ENCODE results near the gene LHX3. TPM values are rescaled to one million over a fixed set of nuclear protein-coding genes. Genes with fewer than 3 reads are reported as not detected.
A peak's percentile ranks its signal among the peaks of the same experiment; 100 is the strongest.

Gene LHX3
- total RNA-seq, 1 experiment from 2014 or later, result not detected

- in situ Hi-C loops (cut with HindIII; ENCODE audit: low sequenced_read_pairs), result no loop called here
- no peak for DNase-seq (ENCODE audit: low spot score)
Observed at GRCh38 chr9:136230365-136230764, 25.4 kb upstream of the LHX3 start.

GRCh38 chr9:136229096-136230065 lies 24.5 kb upstream of the LHX3 start:
- peak; percentile 46 for DNase-seq (ENCODE audit: low spot score)
- in situ Hi-C loops (cut with HindIII; ENCODE audit: low sequenced_read_pairs), result no loop called here

GRCh38 chr9:136228107-136228875 lies 23.4 kb upstream of the LHX3 start:
- in situ Hi-C loops (cut with HindIII; ENCODE audit: low sequenced_read_pairs), result no loop called here

GRCh38 chr9:136226680-136227407 lies 21.9 kb upstream of the LHX3 start:
- no peak for DNase-seq (ENCODE audit: low spot score)
- in situ Hi-C loops (cut with HindIII; ENCODE audit: low sequenced_read_pairs), result no loop called here

More at GRCh38 chr9:136228107-136228875, 23.4 kb upstream of the LHX3 start:
- peak; percentile 64 for DNase-seq (ENCODE audit: low spot score)

DNA sequence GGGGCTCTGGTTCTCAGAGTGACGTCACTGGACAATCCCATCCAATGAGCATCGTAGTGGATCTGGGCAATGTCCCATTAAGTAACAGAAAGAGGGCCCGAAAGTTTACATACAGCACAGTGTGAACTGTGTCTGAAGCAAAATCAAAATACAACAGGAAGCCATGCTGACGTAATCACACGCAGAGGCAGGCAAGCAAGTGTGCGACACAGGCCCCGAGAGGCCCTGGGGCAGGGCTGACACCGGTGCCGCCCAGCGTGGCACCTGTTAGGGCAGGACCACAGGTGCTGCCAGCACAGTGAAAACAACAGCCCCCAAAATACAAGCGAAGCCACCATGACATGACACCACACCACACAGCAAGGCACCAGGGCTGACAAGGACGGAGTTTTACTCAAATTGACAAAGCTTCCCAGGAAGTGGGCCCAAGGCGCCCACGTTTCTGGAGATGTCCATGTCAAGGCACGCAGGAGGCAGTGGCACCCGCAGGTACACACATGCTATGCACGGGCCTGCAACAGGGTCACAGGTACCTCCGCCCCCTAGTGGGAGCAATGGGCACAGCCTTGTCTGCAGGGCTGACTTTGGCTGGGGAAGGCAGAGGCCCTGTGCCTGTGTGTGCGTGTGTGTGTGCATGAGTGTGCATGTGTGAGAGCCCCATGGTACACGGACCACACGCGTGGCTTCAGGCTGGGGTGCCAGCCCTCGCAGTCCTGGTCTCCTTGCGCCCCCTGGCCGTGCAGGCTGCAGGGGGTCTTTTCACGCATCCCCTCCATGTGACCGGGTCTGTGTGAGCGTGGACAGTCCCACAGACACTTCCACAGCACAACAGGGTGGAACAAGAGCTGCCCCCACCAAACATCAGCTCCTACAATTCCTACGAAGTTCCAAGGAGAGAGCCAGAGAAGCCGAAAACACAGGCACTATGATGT lies 21.1 kb upstream of the LHX3 start:
- in situ Hi-C loops (cut with HindIII; ENCODE audit: low sequenced_read_pairs), result no loop called here
- DNase-seq (ENCODE audit: low spot score), result peak; percentile 61

DNA sequence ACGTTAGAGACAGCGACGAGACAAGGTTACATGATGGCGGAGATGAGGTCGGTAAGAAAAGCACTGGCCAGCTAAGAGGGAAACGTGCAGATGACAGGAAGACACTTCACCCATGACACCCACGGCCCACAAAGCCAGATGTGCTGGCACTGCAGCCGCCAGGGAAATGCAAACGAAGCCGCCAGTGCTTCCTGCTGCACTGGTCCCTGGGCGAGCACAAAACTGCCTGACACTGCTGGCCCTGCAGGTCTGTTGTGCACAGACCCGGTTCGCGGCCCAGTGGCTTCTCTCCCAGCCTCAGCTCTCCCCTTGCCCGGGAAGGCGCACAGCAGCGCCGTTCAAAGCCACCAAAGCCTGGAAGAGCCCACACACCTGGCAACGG lies 20.4 kb upstream of the LHX3 start:
- in situ Hi-C loops (cut with HindIII; ENCODE audit: low sequenced_read_pairs), result no loop called here
- no peak for DNase-seq (ENCODE audit: low spot score)

GRCh38 chr9:136223871-136224640 lies 19.1 kb upstream of the LHX3 start:
- in situ Hi-C loops (cut with HindIII; ENCODE audit: low sequenced_read_pairs), result no loop called here
- no peak for DNase-seq (ENCODE audit: low spot score)

- DNase-seq (ENCODE audit: low spot score), result no peak
- in situ Hi-C loops (cut with HindIII; ENCODE audit: low sequenced_read_pairs), result no loop called here
Observed at GRCh38 chr9:136222906-136223285, 18.0 kb upstream of the LHX3 start.

- in situ Hi-C loops (cut with HindIII; ENCODE audit: low sequenced_read_pairs), result no loop called here
- no peak for DNase-seq (ENCODE audit: low spot score)
Observed at GRCh38 chr9:136222166-136222905, 17.4 kb upstream of the LHX3 start.

- DNase-seq (ENCODE audit: low spot score), result no peak
Observed at GRCh38 chr9:136220017-136220729, 15.2 kb upstream of the LHX3 start.

GRCh38 chr9:136219276-136219675 lies 14.3 kb upstream of the LHX3 start:
- in situ Hi-C loops (cut with HindIII; ENCODE audit: low sequenced_read_pairs), result no loop called here
- DNase-seq (ENCODE audit: low spot score), result no peak

More at GRCh38 chr9:136220017-136220729, 15.2 kb upstream of the LHX3 start:
- in situ Hi-C loops (cut with HindIII; ENCODE audit: low sequenced_read_pairs), result no loop called here

GRCh38 chr9:136218673-136219072 lies 13.7 kb upstream of the LHX3 start:
- in situ Hi-C loops (cut with HindIII; ENCODE audit: low sequenced_read_pairs), result no loop called here
- no peak for DNase-seq (ENCODE audit: low spot score)

GRCh38 chr9:136218271-136218670 lies 13.3 kb upstream of the LHX3 start:
- no peak for DNase-seq (ENCODE audit: low spot score)
- in situ Hi-C loops (cut with HindIII; ENCODE audit: low sequenced_read_pairs), result no loop called here

DNA sequence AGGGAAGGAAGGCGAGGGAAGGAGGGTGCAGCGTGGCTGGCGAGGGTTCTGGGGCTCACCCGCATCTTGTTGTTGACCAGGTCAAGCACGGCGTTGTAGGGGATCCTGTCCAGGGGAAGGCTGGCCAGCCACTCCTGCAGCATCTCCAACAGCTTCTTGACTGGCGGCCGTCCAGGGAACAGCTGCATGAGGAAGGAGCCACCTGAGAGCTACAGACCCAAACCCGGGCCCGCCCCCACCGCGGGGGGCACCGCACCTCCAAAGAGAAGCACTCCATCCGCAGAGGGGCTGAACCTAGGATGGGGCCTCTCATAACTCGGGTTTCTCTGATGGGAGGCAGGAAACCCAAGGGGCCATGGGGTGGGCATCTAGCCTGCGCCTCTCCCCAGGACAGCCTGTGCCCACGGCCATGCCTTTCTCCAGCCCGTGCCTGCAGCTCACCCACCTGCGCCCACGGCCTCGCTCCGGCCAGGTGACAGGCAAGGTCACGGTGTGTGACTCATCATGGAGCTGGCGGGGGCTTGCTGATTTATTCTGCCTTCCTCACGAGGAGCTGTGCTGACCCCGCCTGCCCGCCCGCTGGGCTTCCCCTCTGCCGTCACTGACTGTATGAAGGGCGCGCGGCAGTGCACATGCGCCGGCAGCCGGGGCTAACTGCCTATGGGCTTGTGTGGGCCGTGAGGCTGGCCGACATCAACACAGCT lies 11.8 kb upstream of the LHX3 start:
- no peak for DNase-seq (ENCODE audit: low spot score)
- in situ Hi-C loops (cut with HindIII; ENCODE audit: low sequenced_read_pairs), result no loop called here

DNA sequence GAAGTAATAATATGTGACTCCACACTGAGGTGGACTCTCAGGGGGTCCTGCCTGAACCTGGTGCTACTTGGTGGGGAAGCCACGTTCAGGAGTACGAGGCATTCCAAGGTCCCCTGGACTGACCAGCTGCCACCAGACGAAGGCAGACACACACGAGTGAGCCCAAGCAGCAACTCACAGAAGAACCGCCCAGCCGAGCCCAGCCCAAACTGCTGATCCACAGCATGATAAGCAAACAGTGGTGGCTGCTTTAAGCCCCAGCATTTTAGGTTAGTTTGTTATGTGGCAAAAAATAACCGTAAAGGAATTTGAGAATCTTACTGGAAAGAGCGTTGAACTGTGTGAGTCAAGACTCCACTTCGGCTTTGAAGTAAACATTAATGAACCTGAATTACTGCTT lies 8.8 kb upstream of the LHX3 start:
- in situ Hi-C loops (cut with HindIII; ENCODE audit: low sequenced_read_pairs), result no loop called here
- DNase-seq (ENCODE audit: low spot score), result no peak

GRCh38 chr9:136212345-136212950 lies 7.5 kb upstream of the LHX3 start:
- in situ Hi-C loops (cut with HindIII; ENCODE audit: low sequenced_read_pairs), result no loop called here

More at GRCh38 chr9:136212345-136212950, 7.5 kb upstream of the LHX3 start:
- no peak for DNase-seq (ENCODE audit: low spot score)

Measured in G401 (cell line).